Neural cell (in vitro differentiated cells): Measurements from ENCODE around the gene COCH.

Experiments used
- CTCF ChIP-seq: fragments of 450-650 bp; IDR thresholded peaks from 2 replicates; pipeline ENCODE4 v1.5.1; 2014; ENCODE audit warnings: antibody characterized with exemption, mild to moderate bottlenecking, moderate library complexity; ENCODE audit not compliant: poor library complexity, severe bottlenecking
- EP300 ChIP-seq: fragments of 450-650 bp; conservative IDR thresholded peaks from 2 replicates; pipeline ENCODE4 v1.6.1; 2014; ENCODE audit warnings: antibody characterized with exemption, mild to moderate bottlenecking, moderate library complexity; ENCODE audit not compliant: poor library complexity, severe bottlenecking
- EZH2 ChIP-seq: fragments of 200-600, 300-800 bp; shearing (Covaris generic), sonication (generic); IDR thresholded peaks from 2 replicates; pipeline ENCODE4 v1.6.1; 2014; ENCODE audit warnings: antibody characterized with exemption, low read length, borderline replicate concordance, mild to moderate bottlenecking; ENCODE audit not compliant: insufficient read depth, poor library complexity, severe bottlenecking
- MXI1 ChIP-seq: fragments of 450-650 bp; conservative IDR thresholded peaks from 2 replicates; pipeline ENCODE4 v1.6.1; 2014; ENCODE audit warnings: antibody characterized with exemption, mild to moderate bottlenecking; ENCODE audit not compliant: poor library complexity, severe bottlenecking
- RAD21 ChIP-seq: fragments of 450-650 bp; conservative IDR thresholded peaks from 2 replicates; pipeline ENCODE4 v1.6.1; 2014; ENCODE audit warnings: antibody characterized with exemption, mild to moderate bottlenecking, moderate library complexity
- REST ChIP-seq: IDR thresholded peaks from 2 replicates; pipeline ENCODE4 v1.6.1; 2012; ENCODE audit warnings: borderline replicate concordance
- TAF1 ChIP-seq: IDR thresholded peaks from 2 replicates; pipeline ENCODE4 v1.6.1; 2012; ENCODE audit warnings: low read depth

GRCh38 chr14:30840086-30840779, 34.1 kb upstream of the COCH start:
- TF ChIP-seq CTCF = no peak
- no peak for TF ChIP-seq EZH2
- TF ChIP-seq EP300 = no peak
- no peak for TF ChIP-seq MXI1
- no peak for TF ChIP-seq RAD21
- no peak for TF ChIP-seq REST
- TF ChIP-seq TAF1 = no peak
